Measurements from ENCODE around the gene SUSD4.

The SUSD4 gene

GRCh38 chr1:223349241-223349640 is 14.7 kb downstream of the SUSD4 start:
- DNase-seq (ENCODE audit: low read depth in 2 of 2): no peak
- H3K4me3 ChIP-seq (replicated peaks in 1 of 2; ENCODE audit: low read depth in 2 of 2, low read length in 2 of 2): no peak overlapping the region
- no peak for TF ChIP-seq CTCF (IDR thresholded peaks at IDR 0.05; ENCODE audit: low read depth, low read length)

- TF ChIP-seq CTCF (IDR thresholded peaks at IDR 0.05; ENCODE audit: low read depth, low read length): no peak
- DNase-seq (ENCODE audit: low read depth in 2 of 2): no peak
- no peak overlapping the region for H3K4me3 ChIP-seq (replicated peaks in 1 of 2; ENCODE audit: low read depth in 2 of 2, low read length in 2 of 2)
Measured at GRCh38 chr1:223348439-223348838, 15.5 kb downstream of the SUSD4 start.

GRCh38 chr1:223347583-223347982 is 16.4 kb downstream of the SUSD4 start:
- no peak for DNase-seq (ENCODE audit: low read depth in 2 of 2)
- H3K4me3 ChIP-seq (replicated peaks in 1 of 2; ENCODE audit: low read depth in 2 of 2, low read length in 2 of 2): no peak overlapping the region
- TF ChIP-seq CTCF (IDR thresholded peaks at IDR 0.05; ENCODE audit: low read depth, low read length): no peak

DNA sequence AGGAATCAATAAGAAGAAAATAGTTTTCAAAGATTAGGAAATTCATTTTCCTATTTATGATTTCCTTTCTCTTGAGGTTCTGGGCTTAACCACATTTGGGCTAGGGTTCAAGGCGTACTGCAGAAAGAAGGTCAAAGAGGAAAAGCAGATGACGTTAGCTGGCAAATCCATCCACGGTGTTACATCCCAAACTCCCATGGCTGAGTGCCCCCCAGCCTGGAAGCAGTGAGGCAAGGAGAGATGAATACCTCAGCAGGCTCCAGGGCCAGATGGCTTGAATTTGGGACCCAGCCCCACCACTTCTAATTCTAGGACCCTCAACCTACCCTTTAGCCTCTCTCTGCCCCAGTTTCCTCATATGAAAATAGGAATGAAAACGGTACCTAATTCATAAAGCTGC is 17.7 kb downstream of the SUSD4 start:
- no peak overlapping the region for H3K4me3 ChIP-seq (replicated peaks in 1 of 2; ENCODE audit: low read depth in 2 of 2, low read length in 2 of 2)

DNA sequence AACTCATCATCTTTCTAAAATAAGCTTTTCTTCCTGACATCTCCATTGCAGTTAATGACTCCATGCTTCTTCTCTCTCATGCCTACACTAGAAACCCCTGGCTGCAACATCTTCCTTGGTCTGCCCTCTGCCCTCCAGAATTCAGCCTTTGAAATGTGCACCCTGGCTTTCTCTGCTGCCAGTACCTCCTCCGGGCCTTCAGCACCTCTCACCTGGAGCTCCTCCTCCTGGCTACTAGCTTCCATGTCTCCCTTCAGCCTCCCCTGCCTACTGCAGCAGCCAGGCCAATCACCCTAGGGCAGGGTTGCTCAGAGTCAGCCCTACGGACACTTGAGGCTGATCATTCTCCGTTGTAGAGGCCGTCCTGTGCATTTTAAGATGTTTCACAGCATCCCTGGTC is 18.3 kb downstream of the SUSD4 start:
- no peak for TF ChIP-seq CTCF (IDR thresholded peaks at IDR 0.05; ENCODE audit: low read depth, low read length)
- DNase-seq (ENCODE audit: low read depth in 2 of 2): no peak
- H3K4me3 ChIP-seq (replicated peaks in 1 of 2; ENCODE audit: low read depth in 2 of 2, low read length in 2 of 2): no peak overlapping the region

More for the DNA sequence above, 17.7 kb downstream of the SUSD4 start:
- no peak for TF ChIP-seq CTCF (IDR thresholded peaks at IDR 0.05; ENCODE audit: low read depth, low read length)
- DNase-seq (ENCODE audit: low read depth in 2 of 2): no peak

DNA sequence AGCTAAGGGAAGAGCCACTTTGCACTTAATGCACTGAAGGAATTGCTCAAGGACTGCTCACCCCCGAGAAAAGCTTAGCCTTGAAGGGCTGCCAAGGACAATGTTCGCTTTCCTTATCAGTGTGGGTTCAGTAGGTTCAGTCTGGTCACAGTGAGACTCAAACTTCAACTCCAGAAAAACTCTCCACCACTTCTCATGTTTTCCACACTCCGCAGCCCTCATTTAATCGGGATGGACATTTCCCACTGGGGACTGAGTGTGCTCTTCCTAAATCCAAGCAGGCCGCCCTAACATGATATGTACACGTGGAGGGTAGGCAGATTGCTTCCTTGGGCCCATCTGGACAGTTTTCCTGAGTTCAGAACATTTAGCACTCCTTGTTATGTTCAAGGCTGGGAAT is 19.5 kb downstream of the SUSD4 start:
- DNase-seq (ENCODE audit: low read depth in 2 of 2): no peak
- no peak for TF ChIP-seq CTCF (IDR thresholded peaks at IDR 0.05; ENCODE audit: low read depth, low read length)
- H3K4me3 ChIP-seq (replicated peaks in 1 of 2; ENCODE audit: low read depth in 2 of 2, low read length in 2 of 2): no peak overlapping the region

GRCh38 chr1:223343692-223344091 is 20.3 kb downstream of the SUSD4 start:
- no peak overlapping the region for H3K4me3 ChIP-seq (replicated peaks in 1 of 2; ENCODE audit: low read depth in 2 of 2, low read length in 2 of 2)
- DNase-seq (ENCODE audit: low read depth in 2 of 2): peak in 1 of 2 donors; percentile 19
- no peak for TF ChIP-seq CTCF (IDR thresholded peaks at IDR 0.05; ENCODE audit: low read depth, low read length)

All from cardiac fibroblast (primary cell).